Measurements from ENCODE around the gene BMPR1A.

Gene BMPR1A

DNA sequence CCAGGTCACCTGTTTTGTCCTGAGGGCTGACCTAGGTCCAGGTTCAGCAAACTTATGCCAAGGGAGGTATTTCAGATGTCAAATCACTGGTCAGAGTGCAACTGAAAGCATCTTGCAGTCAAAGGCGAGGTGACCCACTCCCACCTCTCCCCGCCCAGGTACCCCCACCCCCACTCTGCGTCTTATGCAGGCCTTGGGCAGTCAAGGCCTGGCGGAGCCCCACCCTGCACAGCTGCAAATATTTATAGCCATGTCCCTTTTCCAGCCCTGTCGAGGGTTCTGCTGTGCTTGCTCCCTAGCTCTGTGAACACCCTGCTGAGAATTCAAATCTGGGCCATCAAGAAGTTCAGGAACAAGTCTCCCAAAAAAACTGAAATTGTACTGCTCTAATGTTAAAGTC is 40.6 kb upstream of the BMPR1A start (continued):
- no peak for TF ChIP-seq PATZ1 (CRISPR knock-in tag; IDR thresholded peaks at IDR 0.05; ENCODE audit: borderline replicate concordance)
- no peak for TF ChIP-seq TOX (CRISPR knock-in tag; IDR thresholded peaks at IDR 0.05; ENCODE audit: borderline replicate concordance)

DNA sequence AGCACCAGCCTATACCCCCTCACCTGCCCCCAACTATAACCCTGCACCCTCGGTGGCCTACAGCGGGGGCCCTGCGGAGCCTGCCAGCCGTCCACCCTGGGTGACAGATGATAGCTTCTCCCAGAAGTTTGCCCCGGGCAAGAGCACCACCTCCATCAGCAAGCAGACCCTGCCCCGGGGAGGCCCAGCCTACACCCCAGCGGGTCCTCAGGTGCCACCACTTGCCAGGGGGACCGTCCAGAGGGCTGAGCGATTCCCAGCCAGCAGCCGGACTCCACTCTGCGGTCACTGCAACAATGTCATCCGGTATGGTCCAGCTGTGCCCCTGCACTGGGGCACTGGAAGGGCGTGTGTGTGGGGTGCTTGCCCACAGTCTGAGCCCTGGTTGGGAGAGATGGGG is 40.0 kb upstream of the BMPR1A start:
- TF ChIP-seq CSRNP3 (CRISPR knock-in tag; IDR thresholded peaks at IDR 0.05) (no peak), ZFP30 (CRISPR knock-in tag; IDR thresholded peaks at IDR 0.05) (no peak), GLIS3 (CRISPR knock-in tag; IDR thresholded peaks at IDR 0.05) (no peak), TOX (CRISPR knock-in tag; IDR thresholded peaks at IDR 0.05; ENCODE audit: borderline replicate concordance) (no peak), PPARA (CRISPR knock-in tag; IDR thresholded peaks at IDR 0.05; ENCODE audit: borderline replicate concordance) (no peak), BACH2 (CRISPR knock-in tag; IDR thresholded peaks at IDR 0.05; ENCODE audit: borderline replicate concordance) (no peak), TCF4 (CRISPR knock-in tag; IDR thresholded peaks at IDR 0.05; ENCODE audit: borderline replicate concordance) (no peak), ESRRG (CRISPR knock-in tag; IDR thresholded peaks at IDR 0.05) (no peak), ARNTL (CRISPR knock-in tag; IDR thresholded peaks at IDR 0.05; ENCODE audit: borderline replicate concordance, low read depth) (no peak), ZNF70 (CRISPR knock-in tag; IDR thresholded peaks at IDR 0.05) (no peak), ZFP3 (CRISPR knock-in tag; IDR thresholded peaks at IDR 0.05) (no peak), ZNF8 (CRISPR knock-in tag; IDR thresholded peaks at IDR 0.05) (no peak), TSHZ2 (CRISPR knock-in tag; IDR thresholded peaks at IDR 0.05) (no peak), SNAI2 (CRISPR knock-in tag; IDR thresholded peaks at IDR 0.05) (no peak), CSDC2 (CRISPR knock-in tag; IDR thresholded peaks at IDR 0.05) (no peak)
- TF ChIP-seq, protein P1, sequence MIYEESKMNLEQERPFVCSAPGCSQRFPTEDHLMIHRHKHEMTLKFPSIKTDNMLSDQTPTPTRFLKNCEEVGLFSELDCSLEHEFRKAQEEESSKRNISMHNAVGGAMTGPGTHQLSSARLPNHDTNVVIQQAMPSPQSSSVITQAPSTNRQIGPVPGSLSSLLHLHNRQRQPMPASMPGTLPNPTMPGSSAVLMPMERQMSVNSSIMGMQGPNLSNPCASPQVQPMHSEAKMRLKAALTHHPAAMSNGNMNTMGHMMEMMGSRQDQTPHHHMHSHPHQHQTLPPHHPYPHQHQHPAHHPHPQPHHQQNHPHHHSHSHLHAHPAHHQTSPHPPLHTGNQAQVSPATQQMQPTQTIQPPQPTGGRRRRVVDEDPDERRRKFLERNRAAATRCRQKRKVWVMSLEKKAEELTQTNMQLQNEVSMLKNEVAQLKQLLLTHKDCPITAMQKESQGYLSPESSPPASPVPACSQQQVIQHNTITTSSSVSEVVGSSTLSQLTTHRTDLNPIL (CRISPR knock-in tag; IDR thresholded peaks at IDR 0.05; ENCODE audit: low read depth) = no peak
- TF ChIP-seq, protein P2, sequence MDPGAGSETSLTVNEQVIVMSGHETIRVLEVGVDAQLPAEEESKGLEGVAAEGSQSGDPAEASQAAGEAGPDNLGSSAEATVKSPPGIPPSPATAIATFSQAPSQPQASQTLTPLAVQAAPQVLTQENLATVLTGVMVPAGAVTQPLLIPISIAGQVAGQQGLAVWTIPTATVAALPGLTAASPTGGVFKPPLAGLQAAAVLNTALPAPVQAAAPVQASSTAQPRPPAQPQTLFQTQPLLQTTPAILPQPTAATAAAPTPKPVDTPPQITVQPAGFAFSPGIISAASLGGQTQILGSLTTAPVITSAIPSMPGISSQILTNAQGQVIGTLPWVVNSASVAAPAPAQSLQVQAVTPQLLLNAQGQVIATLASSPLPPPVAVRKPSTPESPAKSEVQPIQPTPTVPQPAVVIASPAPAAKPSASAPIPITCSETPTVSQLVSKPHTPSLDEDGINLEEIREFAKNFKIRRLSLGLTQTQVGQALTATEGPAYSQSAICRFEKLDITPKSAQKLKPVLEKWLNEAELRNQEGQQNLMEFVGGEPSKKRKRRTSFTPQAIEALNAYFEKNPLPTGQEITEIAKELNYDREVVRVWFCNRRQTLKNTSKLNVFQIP (CRISPR knock-in tag; IDR thresholded peaks at IDR 0.05; ENCODE audit: borderline replicate concordance, low read depth) = no peak

DNA sequence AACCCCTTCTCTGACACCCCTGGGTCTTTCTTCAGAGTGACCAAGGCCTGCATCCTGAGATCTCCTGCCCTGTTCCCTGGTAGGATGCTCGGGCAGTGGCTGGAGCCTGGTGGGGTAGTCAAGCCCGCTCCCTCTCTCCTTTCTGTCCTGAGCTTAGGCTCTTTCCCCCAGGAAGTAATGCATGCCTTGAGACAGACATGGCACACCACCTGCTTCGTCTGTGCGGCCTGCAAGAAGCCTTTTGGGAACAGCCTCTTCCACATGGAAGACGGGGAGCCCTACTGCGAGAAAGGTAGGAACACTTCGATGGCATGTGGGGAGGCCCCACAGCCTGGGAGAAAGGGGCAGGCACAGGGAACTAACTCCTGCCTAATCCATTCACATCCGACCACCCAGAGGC is 37.9 kb upstream of the BMPR1A start:
- TF ChIP-seq, protein P2 (CRISPR knock-in tag; IDR thresholded peaks at IDR 0.05; ENCODE audit: borderline replicate concordance, low read depth) = no peak
- TF ChIP-seq ZNF8 (CRISPR knock-in tag; IDR thresholded peaks at IDR 0.05) (no peak), SNAI2 (CRISPR knock-in tag; IDR thresholded peaks at IDR 0.05) (no peak), BACH2 (CRISPR knock-in tag; IDR thresholded peaks at IDR 0.05; ENCODE audit: borderline replicate concordance) (no peak), CSDC2 (CRISPR knock-in tag; IDR thresholded peaks at IDR 0.05) (no peak), ZNF565 (CRISPR knock-in tag; conservative IDR thresholded peaks at IDR 0.05; ENCODE audit: low read depth) (no peak), OSR1 (CRISPR knock-in tag; IDR thresholded peaks at IDR 0.05) (no peak), ZFP30 (CRISPR knock-in tag; IDR thresholded peaks at IDR 0.05) (no peak), TCF4 (CRISPR knock-in tag; IDR thresholded peaks at IDR 0.05; ENCODE audit: borderline replicate concordance) (no peak), RARB (CRISPR knock-in tag; IDR thresholded peaks at IDR 0.05) (no peak)
- no peak for ATAC-seq

More for the DNA sequence above, 40.0 kb upstream of the BMPR1A start:
- no peak for ATAC-seq

Measured in SK-N-SH treated with all-trans-retinoic acid at 6 μM for 48 hours (cell line).